ENCODE measurements around the gene NARF. TPM values are rescaled to one million over a fixed set of nuclear protein-coding genes. Genes with fewer than 3 reads are reported as not detected.
"Not testable (repeated sequence)": the region's sequence is repeated elsewhere in the genome, so short reads cannot be mapped to it uniquely, and the experiment has no call there.

The NARF gene
- total RNA-seq, 1 donor from 2014 or later, result 122 TPM

GRCh38 chr17:82503094-82503727 lies 44.7 kb downstream of the NARF start:
- DNase-seq (ENCODE audit: low spot score in 2 of 2, unreplicated experiment in 2 of 2), result no peak
- no peaks in the 10 kb centered on the region for H3K27me3 Mint-ChIP-seq (ENCODE audit: low read depth)
- H3K36me3 Mint-ChIP-seq, result no peaks in the 10 kb centered on the region
- no peak overlapping the region for H3K27ac Mint-ChIP-seq
- no peaks in the 10 kb centered on the region for H3K9me3 Mint-ChIP-seq
- H3K4me1 Mint-ChIP-seq, result peaks cover 2% of the 10 kb centered on the region
- H3K4me3 Mint-ChIP-seq, result no peak overlapping the region
- TF ChIP-seq CTCF (IDR thresholded peaks at IDR 0.05; ENCODE audit: unreplicated experiment), result no peak

GRCh38 chr17:82503728-82504308 lies 45.3 kb downstream of the NARF start:
- Mint-ChIP-seq H3K27me3 (ENCODE audit: low read depth) (no peaks in the 10 kb centered on the region), H3K4me3 (no peak overlapping the region)
- no peak for TF ChIP-seq CTCF (IDR thresholded peaks at IDR 0.05; ENCODE audit: unreplicated experiment)

GRCh38 chr17:82505296-82505695 lies 46.8 kb downstream of the NARF start:
- H3K27ac Mint-ChIP-seq, result no peak overlapping the region
- no peak for DNase-seq (ENCODE audit: low spot score in 2 of 2, unreplicated experiment in 2 of 2)
- H3K4me3 Mint-ChIP-seq, result no peak overlapping the region
- H3K36me3 Mint-ChIP-seq, result no peaks in the 10 kb centered on the region
- H3K4me1 Mint-ChIP-seq, result no peaks in the 10 kb centered on the region
- no peak for TF ChIP-seq CTCF (IDR thresholded peaks at IDR 0.05; ENCODE audit: unreplicated experiment)
- H3K9me3 Mint-ChIP-seq, result no peaks in the 10 kb centered on the region
- H3K27me3 Mint-ChIP-seq (ENCODE audit: low read depth), result no peaks in the 10 kb centered on the region

More at GRCh38 chr17:82503728-82504308, 45.3 kb downstream of the NARF start:
- H3K9me3 Mint-ChIP-seq, result no peaks in the 10 kb centered on the region
- peaks cover 2% of the 10 kb centered on the region for H3K4me1 Mint-ChIP-seq
- no peaks in the 10 kb centered on the region for H3K36me3 Mint-ChIP-seq
- no peak overlapping the region for H3K27ac Mint-ChIP-seq
- no peak for DNase-seq (ENCODE audit: low spot score in 2 of 2, unreplicated experiment in 2 of 2)

GRCh38 chr17:82506402-82506801 lies 47.9 kb downstream of the NARF start:
- H3K4me3 Mint-ChIP-seq; DNase-seq (ENCODE audit: low spot score in 2 of 2, unreplicated experiment in 2 of 2); H3K27me3 Mint-ChIP-seq (ENCODE audit: low read depth); H3K36me3 Mint-ChIP-seq; H3K27ac Mint-ChIP-seq; H3K4me1 Mint-ChIP-seq; H3K9me3 Mint-ChIP-seq: not testable (repeated sequence)

- DNase-seq (ENCODE audit: low spot score in 2 of 2, unreplicated experiment in 2 of 2), result no peak
- Mint-ChIP-seq H3K27ac (no peak overlapping the region), H3K36me3 (no peaks in the 10 kb centered on the region), H3K27me3 (ENCODE audit: low read depth) (no peaks in the 10 kb centered on the region), H3K4me3 (no peak overlapping the region), H3K4me1 (no peaks in the 10 kb centered on the region), H3K9me3 (no peaks in the 10 kb centered on the region)
- TF ChIP-seq CTCF (IDR thresholded peaks at IDR 0.05; ENCODE audit: unreplicated experiment), result no peak
Measured at GRCh38 chr17:82507631-82508175, 49.2 kb downstream of the NARF start.

GRCh38 chr17:82511642-82512041 lies 53.1 kb downstream of the NARF start:
- not testable (repeated sequence) for H3K27ac Mint-ChIP-seq; H3K9me3 Mint-ChIP-seq; H3K36me3 Mint-ChIP-seq; H3K4me1 Mint-ChIP-seq; DNase-seq (ENCODE audit: low spot score in 2 of 2, unreplicated experiment in 2 of 2); H3K27me3 Mint-ChIP-seq (ENCODE audit: low read depth); H3K4me3 Mint-ChIP-seq

- H3K27ac Mint-ChIP-seq; H3K36me3 Mint-ChIP-seq; H3K27me3 Mint-ChIP-seq (ENCODE audit: low read depth); H3K9me3 Mint-ChIP-seq; DNase-seq (ENCODE audit: low spot score in 2 of 2, unreplicated experiment in 2 of 2); H3K4me3 Mint-ChIP-seq; H3K4me1 Mint-ChIP-seq: not testable (repeated sequence)
Measured at GRCh38 chr17:82513864-82514263, 55.3 kb downstream of the NARF start.
